Measurements from ENCODE around the gene PLGRKT.
"Not testable (repeated sequence)": the region's sequence is repeated elsewhere in the genome, so short reads cannot be mapped to it uniquely, and the experiment has no call there.

Gene PLGRKT

GRCh38 chr9:5449521-5450358 lies 12.0 kb upstream of the PLGRKT start:
- DNase-seq (ENCODE audit: insufficient read length) (no peak), FAIRE-seq (peak; percentile 56)

DNA sequence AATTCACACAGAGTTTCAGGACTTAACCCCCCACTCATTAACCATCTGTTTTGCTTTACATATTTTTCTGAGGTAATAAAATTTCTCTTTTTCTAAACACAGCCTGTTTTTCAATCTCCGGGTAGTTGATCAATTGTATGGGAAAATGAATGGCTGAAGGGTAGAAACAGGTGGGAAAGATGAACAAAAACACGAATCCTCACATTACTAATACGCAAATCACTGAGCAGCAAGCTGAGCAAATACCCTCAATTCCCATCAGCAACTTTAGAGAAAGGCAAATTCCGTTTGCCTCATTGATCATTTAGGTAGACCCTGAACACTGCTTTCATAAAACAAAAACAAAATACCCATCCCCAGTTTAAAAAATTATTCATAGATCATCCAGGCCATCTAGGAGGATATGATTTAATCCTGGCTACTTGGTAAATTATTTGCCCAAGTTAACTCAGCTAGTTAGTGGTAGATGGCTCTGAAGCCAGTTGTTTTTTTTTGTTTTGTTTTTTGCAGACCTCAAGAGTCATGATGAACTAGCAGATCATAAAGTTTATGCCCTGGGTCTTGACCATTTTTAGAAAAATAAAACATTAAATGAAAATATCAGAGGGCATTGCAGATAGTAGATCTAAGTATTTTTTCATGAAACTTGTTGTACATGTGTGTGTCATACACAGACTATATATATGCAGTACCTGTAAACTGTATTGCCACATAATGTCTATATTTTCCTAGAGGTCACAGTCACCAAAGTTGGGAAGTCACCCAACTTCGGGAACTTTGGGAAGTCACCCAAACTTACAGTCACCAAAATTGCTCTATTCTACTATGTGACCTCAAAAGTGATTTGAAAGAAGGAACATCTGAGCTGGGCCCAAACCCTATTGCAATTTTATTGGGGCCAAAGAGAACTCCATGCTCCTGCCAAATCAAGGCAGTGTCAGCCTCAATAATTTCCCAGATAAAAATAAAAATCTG lies 11.0 kb upstream of the PLGRKT start:
- TF ChIP-seq POLR2AphosphoS5 (IDR thresholded peaks at IDR 0.05; ENCODE audit: low read depth, low read length) (no peak), TAF1 (IDR thresholded peaks at IDR 0.05; ENCODE audit: borderline replicate concordance, low read depth, low read length) (no peak), POLR2A (IDR thresholded peaks at IDR 0.05; ENCODE audit: low read depth, low read length) (no peak)
- DNase-seq (ENCODE audit: insufficient read length) (no peak), FAIRE-seq (peak; percentile 58)

More at GRCh38 chr9:5449521-5450358, 12.0 kb upstream of the PLGRKT start:
- no peak for TF ChIP-seq POLR2AphosphoS5 (IDR thresholded peaks at IDR 0.05; ENCODE audit: low read depth, low read length)
- TF ChIP-seq POLR2A (IDR thresholded peaks at IDR 0.05; ENCODE audit: low read depth, low read length): no peak
- TF ChIP-seq TAF1 (IDR thresholded peaks at IDR 0.05; ENCODE audit: borderline replicate concordance, low read depth, low read length): no peak

GRCh38 chr9:5448016-5448415 lies 10.3 kb upstream of the PLGRKT start:
- no peak for TF ChIP-seq POLR2A (IDR thresholded peaks at IDR 0.05; ENCODE audit: low read depth, low read length)
- no peak for TF ChIP-seq TAF1 (IDR thresholded peaks at IDR 0.05; ENCODE audit: borderline replicate concordance, low read depth, low read length)
- no peak for TF ChIP-seq POLR2AphosphoS5 (IDR thresholded peaks at IDR 0.05; ENCODE audit: low read depth, low read length)
- DNase-seq (ENCODE audit: insufficient read length) (no peak), FAIRE-seq (no peak)

GRCh38 chr9:5447337-5447736 lies 9.6 kb upstream of the PLGRKT start:
- FAIRE-seq: peak; percentile 79
- DNase-seq (ENCODE audit: insufficient read length): no peak
- TF ChIP-seq POLR2AphosphoS5 (IDR thresholded peaks at IDR 0.05; ENCODE audit: low read depth, low read length): no peak
- TF ChIP-seq TAF1 (IDR thresholded peaks at IDR 0.05; ENCODE audit: borderline replicate concordance, low read depth, low read length): no peak
- TF ChIP-seq POLR2A (IDR thresholded peaks at IDR 0.05; ENCODE audit: low read depth, low read length): no peak

- no peak for FAIRE-seq
- no peak for DNase-seq (ENCODE audit: insufficient read length)
- TF ChIP-seq POLR2A (IDR thresholded peaks at IDR 0.05; ENCODE audit: low read depth, low read length) (no peak), POLR2AphosphoS5 (IDR thresholded peaks at IDR 0.05; ENCODE audit: low read depth, low read length) (no peak), TAF1 (IDR thresholded peaks at IDR 0.05; ENCODE audit: borderline replicate concordance, low read depth, low read length) (no peak)
These were observed 8.9 kb upstream of the PLGRKT start for GRCh38 chr9:5446451-5447236.

DNA sequence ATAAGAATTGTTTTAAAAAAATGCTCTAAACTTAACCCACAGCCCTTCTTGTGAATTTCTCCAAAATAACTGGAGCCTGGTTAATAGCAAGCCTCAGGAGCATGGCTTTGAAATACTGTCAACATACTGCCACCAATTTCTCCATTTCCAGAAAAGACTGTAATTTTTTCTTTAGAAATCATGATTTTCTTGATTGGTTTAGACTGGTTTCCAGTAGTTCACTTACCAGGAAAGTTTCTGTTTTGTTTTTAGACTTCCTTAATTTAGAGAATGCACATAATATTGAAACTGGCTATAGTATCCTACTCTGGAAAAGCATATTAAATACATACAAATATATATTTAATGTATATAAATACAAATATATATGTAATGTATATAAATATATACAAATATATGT lies 8.2 kb upstream of the PLGRKT start:
- DNase-seq (ENCODE audit: insufficient read length) (no peak), FAIRE-seq (no peak)
- TF ChIP-seq POLR2AphosphoS5 (IDR thresholded peaks at IDR 0.05; ENCODE audit: low read depth, low read length): no peak
- no peak for TF ChIP-seq POLR2A (IDR thresholded peaks at IDR 0.05; ENCODE audit: low read depth, low read length)
- no peak for TF ChIP-seq TAF1 (IDR thresholded peaks at IDR 0.05; ENCODE audit: borderline replicate concordance, low read depth, low read length)

GRCh38 chr9:5445096-5445495 lies 7.4 kb upstream of the PLGRKT start:
- DNase-seq (ENCODE audit: insufficient read length); FAIRE-seq: not testable (repeated sequence)

DNA sequence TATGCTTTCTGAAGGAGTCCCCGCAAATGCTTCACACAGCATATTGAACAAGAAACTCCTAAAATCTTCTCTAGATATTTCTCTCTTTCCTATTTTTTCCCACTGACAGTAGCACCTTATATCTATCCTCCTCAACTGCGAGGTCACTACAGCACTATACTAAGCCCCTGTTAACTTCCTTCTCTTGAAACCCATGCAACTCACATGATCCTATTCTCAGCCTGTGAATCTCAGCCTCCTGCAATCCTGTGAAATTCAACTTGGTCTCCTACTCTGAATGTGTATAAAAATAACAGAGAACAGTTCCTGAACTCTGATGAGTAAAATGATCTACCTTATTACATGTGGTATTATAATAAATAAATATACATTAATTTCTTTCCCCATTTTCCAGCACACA lies 6.1 kb upstream of the PLGRKT start:
- no peak for DNase-seq (ENCODE audit: insufficient read length)
- TF ChIP-seq POLR2AphosphoS5 (IDR thresholded peaks at IDR 0.05; ENCODE audit: low read depth, low read length) (no peak), TAF1 (IDR thresholded peaks at IDR 0.05; ENCODE audit: borderline replicate concordance, low read depth, low read length) (no peak), POLR2A (IDR thresholded peaks at IDR 0.05; ENCODE audit: low read depth, low read length) (no peak)
- FAIRE-seq: no peak

- FAIRE-seq (peak; percentile 86), DNase-seq (ENCODE audit: insufficient read length) (no peak)
- TF ChIP-seq TAF1 (IDR thresholded peaks at IDR 0.05; ENCODE audit: borderline replicate concordance, low read depth, low read length) (no peak), POLR2A (IDR thresholded peaks at IDR 0.05; ENCODE audit: low read depth, low read length) (no peak), POLR2AphosphoS5 (IDR thresholded peaks at IDR 0.05; ENCODE audit: low read depth, low read length) (no peak)
These were observed 4.8 kb upstream of the PLGRKT start for GRCh38 chr9:5442400-5443011.

- TF ChIP-seq POLR2AphosphoS5 (IDR thresholded peaks at IDR 0.05; ENCODE audit: low read depth, low read length) (no peak), TAF1 (IDR thresholded peaks at IDR 0.05; ENCODE audit: borderline replicate concordance, low read depth, low read length) (no peak), POLR2A (IDR thresholded peaks at IDR 0.05; ENCODE audit: low read depth, low read length) (no peak)
- FAIRE-seq (no peak), DNase-seq (ENCODE audit: insufficient read length) (no peak)
These were observed 3.3 kb upstream of the PLGRKT start for GRCh38 chr9:5441043-5441442.

- TF ChIP-seq POLR2A (IDR thresholded peaks at IDR 0.05; ENCODE audit: low read depth, low read length) (no peak), TAF1 (IDR thresholded peaks at IDR 0.05; ENCODE audit: borderline replicate concordance, low read depth, low read length) (no peak), POLR2AphosphoS5 (IDR thresholded peaks at IDR 0.05; ENCODE audit: low read depth, low read length) (no peak)
- DNase-seq (ENCODE audit: insufficient read length): no peak
- FAIRE-seq: no peak
These were observed 2.7 kb upstream of the PLGRKT start for GRCh38 chr9:5440426-5440825.

All from GM12892 (cell line).